ENCODE measurements around the gene USP37.
A peak's percentile ranks its signal among the peaks of the same experiment; 100 is the strongest.

Gene USP37

GRCh38 chr2:218402911-218403411, 165.2 kb downstream of the USP37 start:
- no peak for DNase-seq
- TF ChIP-seq POLR2A (IDR thresholded peaks at IDR 0.05; ENCODE audit: low read length) (no peak), GATA1 (IDR thresholded peaks at IDR 0.05; ENCODE audit: low read depth, low read length) (no peak)

- no peak for DNase-seq
- no peak for TF ChIP-seq GATA1 (IDR thresholded peaks at IDR 0.05; ENCODE audit: low read depth, low read length)
- TF ChIP-seq POLR2A (IDR thresholded peaks at IDR 0.05; ENCODE audit: low read length), result no peak
These were observed 165.7 kb downstream of the USP37 start for GRCh38 chr2:218402491-218402901.

- DNase-seq, result no peak
- no peak for TF ChIP-seq POLR2A (IDR thresholded peaks at IDR 0.05; ENCODE audit: low read length)
- TF ChIP-seq GATA1 (IDR thresholded peaks at IDR 0.05; ENCODE audit: low read depth, low read length), result no peak
These were observed 166.3 kb downstream of the USP37 start for GRCh38 chr2:218401890-218402289.

- peak; percentile 43 to 57 for DNase-seq
- TF ChIP-seq POLR2A (IDR thresholded peaks at IDR 0.05; ENCODE audit: low read length) (peak; percentile 17), GATA1 (IDR thresholded peaks at IDR 0.05; ENCODE audit: low read depth, low read length) (no peak)
These were observed 166.9 kb downstream of the USP37 start for GRCh38 chr2:218400930-218401881.

All from erythroblast (primary cell).